Measurements from ENCODE around the gene POPDC3.

The POPDC3 gene

DNA sequence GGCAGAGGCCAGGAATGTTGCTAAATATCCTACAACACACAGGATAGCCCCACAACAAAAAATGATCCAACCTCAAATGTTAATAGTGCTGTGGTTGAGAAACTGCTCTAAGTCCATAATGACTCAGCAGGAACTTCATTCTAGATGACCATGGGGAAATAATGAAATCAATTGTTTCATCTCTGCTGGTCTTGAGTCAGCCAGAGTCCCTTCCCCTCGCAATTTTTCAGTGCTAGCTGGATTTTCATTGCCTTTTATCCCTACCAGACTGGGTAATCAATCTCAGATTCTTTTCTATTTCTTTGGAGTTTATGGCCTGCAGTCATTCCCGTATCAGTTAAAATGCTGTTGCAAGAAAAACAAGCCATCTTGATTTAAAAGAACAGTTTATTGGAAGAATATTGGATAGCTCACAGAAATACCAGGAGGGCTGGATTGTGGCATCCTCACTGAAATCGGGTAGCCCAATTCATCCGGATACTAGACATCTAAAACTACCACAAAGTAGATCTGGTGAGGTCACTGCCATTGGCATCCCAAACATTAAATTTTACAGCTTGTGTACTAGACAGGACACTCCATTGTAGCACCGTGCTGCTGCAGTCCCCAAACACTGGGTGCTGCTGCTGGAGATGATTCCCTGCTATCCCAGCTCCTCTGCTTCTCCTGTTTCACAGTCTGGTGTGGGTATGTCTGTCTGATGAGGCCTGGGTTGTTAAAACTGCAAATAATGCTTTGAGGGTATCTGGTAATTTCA, 30.3 kb upstream of the POPDC3 start:
- no peak for DNase-seq (ENCODE audit: low spot score)
- in situ Hi-C loops (cut with MboI; ENCODE audit: low sequenced_read_pairs, unreplicated experiment) = no loop called here
- TF ChIP-seq, protein P1, sequence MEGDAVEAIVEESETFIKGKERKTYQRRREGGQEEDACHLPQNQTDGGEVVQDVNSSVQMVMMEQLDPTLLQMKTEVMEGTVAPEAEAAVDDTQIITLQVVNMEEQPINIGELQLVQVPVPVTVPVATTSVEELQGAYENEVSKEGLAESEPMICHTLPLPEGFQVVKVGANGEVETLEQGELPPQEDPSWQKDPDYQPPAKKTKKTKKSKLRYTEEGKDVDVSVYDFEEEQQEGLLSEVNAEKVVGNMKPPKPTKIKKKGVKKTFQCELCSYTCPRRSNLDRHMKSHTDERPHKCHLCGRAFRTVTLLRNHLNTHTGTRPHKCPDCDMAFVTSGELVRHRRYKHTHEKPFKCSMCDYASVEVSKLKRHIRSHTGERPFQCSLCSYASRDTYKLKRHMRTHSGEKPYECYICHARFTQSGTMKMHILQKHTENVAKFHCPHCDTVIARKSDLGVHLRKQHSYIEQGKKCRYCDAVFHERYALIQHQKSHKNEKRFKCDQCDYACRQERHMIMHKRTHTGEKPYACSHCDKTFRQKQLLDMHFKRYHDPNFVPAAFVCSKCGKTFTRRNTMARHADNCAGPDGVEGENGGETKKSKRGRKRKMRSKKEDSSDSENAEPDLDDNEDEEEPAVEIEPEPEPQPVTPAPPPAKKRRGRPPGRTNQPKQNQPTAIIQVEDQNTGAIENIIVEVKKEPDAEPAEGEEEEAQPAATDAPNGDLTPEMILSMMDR (IDR thresholded peaks at IDR 0.05; ENCODE audit: borderline replicate concordance, control extremely low read depth, extremely low read depth, insufficient read depth, missing control alignments) = no peak

DNA sequence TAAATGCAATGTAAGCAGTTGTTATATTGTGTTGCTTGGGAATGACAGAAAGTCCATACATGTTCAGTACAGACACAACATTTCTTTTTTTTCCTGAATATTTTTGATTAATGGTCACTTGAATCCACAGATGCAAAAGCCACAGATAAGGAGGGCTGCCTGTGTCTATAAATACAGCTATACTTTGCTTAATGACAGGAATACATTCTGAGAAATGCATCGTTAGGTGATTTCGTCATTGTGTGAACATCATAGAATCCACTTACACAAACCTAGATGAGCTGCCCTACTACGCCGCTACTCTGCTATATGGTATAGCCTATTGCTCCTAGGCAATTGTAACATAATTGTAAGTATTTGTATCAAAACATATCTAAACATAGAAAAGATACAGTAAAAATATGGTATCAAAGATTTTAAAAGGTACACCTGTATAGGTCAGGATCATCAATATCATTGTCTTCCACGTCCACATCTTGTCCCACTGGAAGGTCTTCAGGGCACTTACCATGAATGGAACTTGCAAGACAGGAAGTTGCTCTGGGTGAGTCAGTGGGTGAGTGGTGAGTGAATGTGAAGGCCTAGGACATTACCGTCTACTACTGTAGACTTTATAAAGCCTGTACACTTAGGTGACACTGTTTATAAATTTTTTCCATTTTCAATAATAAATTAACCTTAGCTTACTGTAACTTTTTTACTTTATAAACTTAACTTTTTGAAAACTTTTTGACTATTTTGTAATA, 27.9 kb upstream of the POPDC3 start:
- in situ Hi-C loops (cut with MboI; ENCODE audit: low sequenced_read_pairs, unreplicated experiment) = no loop called here
- no peak for DNase-seq (ENCODE audit: low spot score)
- TF ChIP-seq, protein P1 (IDR thresholded peaks at IDR 0.05; ENCODE audit: borderline replicate concordance, control extremely low read depth, extremely low read depth, insufficient read depth, missing control alignments) = no peak

DNA sequence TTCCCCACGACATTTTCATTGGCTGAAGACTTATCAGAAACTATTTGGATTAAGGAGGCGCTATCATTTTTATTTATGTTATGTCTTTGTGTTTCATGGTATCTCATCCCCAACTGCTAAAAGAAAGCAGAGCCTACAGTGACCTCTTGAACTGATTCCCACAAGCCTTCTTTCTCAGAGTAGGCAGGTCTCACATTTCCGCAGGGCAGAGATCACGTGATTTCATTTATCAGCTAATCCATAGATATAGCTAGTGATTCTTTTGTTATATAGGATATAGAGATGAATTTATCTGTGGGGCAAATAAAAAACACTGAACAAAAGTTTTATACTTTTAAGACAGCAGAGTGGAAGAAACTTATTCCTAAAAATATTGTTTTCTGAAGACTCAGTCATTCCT, 25.0 kb upstream of the POPDC3 start:
- DNase-seq (ENCODE audit: low spot score) = no peak
- in situ Hi-C loops (cut with MboI; ENCODE audit: low sequenced_read_pairs, unreplicated experiment) = no loop called here
- TF ChIP-seq, protein P1 (IDR thresholded peaks at IDR 0.05; ENCODE audit: borderline replicate concordance, control extremely low read depth, extremely low read depth, insufficient read depth, missing control alignments) = no peak

DNA sequence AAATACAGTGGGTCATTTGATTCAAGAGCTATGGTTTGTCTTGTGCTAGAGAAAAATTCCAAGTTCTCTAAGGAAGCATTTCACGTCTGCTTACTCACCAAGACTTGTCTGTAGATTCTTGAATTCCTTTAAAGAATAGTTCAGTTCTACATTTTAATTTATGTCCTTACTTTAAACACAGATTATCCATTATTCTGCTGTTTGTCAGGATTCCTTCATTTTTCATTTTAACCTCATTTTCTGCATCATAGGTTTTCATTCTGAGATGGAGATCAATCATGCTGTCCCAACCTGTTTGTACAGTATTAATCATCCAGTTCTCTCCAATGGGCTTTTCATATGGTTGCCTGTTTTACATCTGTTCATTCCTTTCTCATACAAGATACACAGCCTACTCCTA, 24.5 kb upstream of the POPDC3 start:
- no peak for DNase-seq (ENCODE audit: low spot score)
- in situ Hi-C loops (cut with MboI; ENCODE audit: low sequenced_read_pairs, unreplicated experiment) = no loop called here
- TF ChIP-seq, protein P1 (IDR thresholded peaks at IDR 0.05; ENCODE audit: borderline replicate concordance, control extremely low read depth, extremely low read depth, insufficient read depth, missing control alignments) = no peak

DNA sequence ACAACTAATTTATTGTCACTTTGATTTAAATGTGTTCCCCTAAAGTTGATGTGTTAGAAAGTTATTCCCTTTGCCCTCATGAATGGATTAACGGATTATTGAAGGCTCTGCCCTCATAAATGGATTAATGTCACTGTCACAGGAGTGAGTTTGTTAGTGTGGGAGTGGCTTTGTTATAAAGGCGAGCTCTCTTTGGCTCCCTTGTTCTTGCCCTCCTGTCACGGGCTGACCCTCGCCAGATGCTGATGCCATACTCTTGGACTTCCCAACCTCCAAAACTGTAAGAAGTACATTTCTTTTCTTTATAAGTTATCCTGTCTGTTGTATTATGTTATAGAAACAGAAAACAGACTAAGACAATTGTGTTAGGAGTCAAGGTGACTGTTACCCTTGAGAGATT, 22.7 kb upstream of the POPDC3 start:
- TF ChIP-seq, protein P1 (IDR thresholded peaks at IDR 0.05; ENCODE audit: borderline replicate concordance, control extremely low read depth, extremely low read depth, insufficient read depth, missing control alignments) = no peak
- DNase-seq (ENCODE audit: low spot score) = no peak
- in situ Hi-C loops (cut with MboI; ENCODE audit: low sequenced_read_pairs, unreplicated experiment) = no loop called here

DNA sequence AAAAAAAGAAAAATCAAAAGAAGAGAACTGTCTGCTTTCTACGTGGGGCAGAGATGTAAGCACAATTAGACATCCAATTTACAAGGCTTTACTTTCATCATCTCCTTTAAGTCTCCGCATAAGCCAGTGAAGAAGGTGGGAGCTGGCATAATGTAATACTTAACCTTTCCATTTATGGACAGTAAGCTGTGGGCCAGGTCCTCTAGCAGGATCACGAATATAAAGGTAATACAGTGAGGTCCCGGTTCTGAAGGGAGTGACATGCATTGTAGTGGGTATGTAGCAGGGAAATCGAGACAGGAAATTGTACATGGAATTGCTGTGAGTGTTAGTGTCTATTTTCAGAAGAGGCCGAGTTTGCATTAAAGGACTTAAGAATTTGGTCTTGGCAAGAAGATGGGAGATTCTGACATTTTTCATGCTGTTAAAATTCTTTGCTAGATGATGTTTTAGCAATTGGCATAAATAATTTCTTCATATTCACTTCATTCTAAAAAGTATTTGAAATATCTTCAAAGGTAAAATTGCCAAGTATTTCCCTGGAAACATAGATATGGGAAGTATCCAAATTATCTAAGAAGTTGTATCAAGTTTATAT, 20.4 kb upstream of the POPDC3 start:
- in situ Hi-C loops (cut with MboI; ENCODE audit: low sequenced_read_pairs, unreplicated experiment) = no loop called here
- TF ChIP-seq, protein P1 (IDR thresholded peaks at IDR 0.05; ENCODE audit: borderline replicate concordance, control extremely low read depth, extremely low read depth, insufficient read depth, missing control alignments) = no peak
- DNase-seq (ENCODE audit: low spot score) = no peak

Measured in GM13976 (cell line).